Measurements from ENCODE around the gene KRT5. TPM values are rescaled to one million over a fixed set of nuclear protein-coding genes. Genes with fewer than 3 reads are reported as not detected.
"Not testable (repeated sequence)": the region's sequence is repeated elsewhere in the genome, so short reads cannot be mapped to it uniquely, and the experiment has no call there.

The KRT5 gene
- total RNA-seq, 6 experiments from 2014 or later = not detected

DNA sequence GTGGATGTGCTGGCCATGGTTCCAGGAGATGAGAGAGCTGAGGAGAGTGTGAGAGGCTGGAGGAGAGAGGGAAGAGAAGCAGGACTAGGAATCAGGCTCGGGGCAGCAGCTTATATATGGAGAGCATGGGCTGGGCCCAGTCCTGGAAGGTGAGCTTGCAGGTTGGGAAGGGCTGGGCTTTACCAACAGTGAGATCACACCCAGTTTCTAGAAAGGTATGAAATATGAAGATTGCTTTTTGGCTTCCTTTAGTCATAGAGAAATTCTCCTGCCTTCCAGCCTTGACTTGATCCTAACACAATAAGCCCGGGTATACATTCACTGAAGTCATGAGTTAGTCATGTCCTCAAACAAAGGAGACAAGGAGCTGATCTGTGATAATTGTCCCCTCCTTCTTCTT lies 27.0 kb downstream of the KRT5 start, which contains the start of gene KRT6A:
Gene KRT6A, minus strand, starts transcription at position 86 of the 400 bp plus-strand sequence. Its CDS starts 69 bp downstream, at position 17.
- H3K36me3 Mint-ChIP-seq (ENCODE audit: low read depth) = no peaks in the 10 kb centered on the region
- peaks cover 27% of the 10 kb centered on the region for H3K4me1 Mint-ChIP-seq (ENCODE audit: low read depth)
- H3K4me3 Mint-ChIP-seq = no peak within 1 kb of the TSS
- no peak within 1 kb of the TSS for H3K27ac Mint-ChIP-seq
- TF ChIP-seq, protein P1, sequence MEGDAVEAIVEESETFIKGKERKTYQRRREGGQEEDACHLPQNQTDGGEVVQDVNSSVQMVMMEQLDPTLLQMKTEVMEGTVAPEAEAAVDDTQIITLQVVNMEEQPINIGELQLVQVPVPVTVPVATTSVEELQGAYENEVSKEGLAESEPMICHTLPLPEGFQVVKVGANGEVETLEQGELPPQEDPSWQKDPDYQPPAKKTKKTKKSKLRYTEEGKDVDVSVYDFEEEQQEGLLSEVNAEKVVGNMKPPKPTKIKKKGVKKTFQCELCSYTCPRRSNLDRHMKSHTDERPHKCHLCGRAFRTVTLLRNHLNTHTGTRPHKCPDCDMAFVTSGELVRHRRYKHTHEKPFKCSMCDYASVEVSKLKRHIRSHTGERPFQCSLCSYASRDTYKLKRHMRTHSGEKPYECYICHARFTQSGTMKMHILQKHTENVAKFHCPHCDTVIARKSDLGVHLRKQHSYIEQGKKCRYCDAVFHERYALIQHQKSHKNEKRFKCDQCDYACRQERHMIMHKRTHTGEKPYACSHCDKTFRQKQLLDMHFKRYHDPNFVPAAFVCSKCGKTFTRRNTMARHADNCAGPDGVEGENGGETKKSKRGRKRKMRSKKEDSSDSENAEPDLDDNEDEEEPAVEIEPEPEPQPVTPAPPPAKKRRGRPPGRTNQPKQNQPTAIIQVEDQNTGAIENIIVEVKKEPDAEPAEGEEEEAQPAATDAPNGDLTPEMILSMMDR (IDR thresholded peaks at IDR 0.05) = no peak
- peaks cover 52% of the 10 kb centered on the region for H3K27me3 Mint-ChIP-seq (ENCODE audit: insufficient read depth)
- no peak for DNase-seq
- no peaks in the 10 kb centered on the region for H3K9me3 Mint-ChIP-seq

- not testable (repeated sequence) for H3K4me3 Mint-ChIP-seq; DNase-seq; H3K27ac Mint-ChIP-seq; H3K36me3 Mint-ChIP-seq (ENCODE audit: low read depth); H3K9me3 Mint-ChIP-seq
- H3K4me1 Mint-ChIP-seq (ENCODE audit: low read depth) = peaks cover 27% of the 10 kb centered on the region
- peaks cover 57% of the 10 kb centered on the region for H3K27me3 Mint-ChIP-seq (ENCODE audit: insufficient read depth)
These were observed 27.8 kb downstream of the KRT5 start for GRCh38 chr12:52492405-52492804.

DNA sequence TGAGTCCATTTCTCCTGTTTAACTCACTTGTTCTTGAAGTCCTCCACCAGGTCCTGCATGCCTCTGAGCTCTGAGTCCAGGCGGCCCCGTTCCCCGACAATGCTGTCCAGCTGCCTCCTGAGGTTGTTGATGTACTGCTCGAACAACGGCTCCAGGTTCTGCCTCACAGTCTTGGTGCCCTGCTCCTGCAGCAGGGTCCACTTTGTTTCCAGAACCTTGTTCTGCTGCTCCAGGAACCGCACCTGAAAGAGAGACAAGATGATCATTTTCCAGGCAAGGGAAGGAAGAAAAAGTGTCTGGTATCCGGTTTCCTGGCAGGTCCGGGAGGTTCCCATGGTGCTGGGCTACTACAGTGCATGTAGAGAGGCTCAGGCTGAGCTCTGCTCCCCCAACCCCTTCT lies 28.7 kb downstream of the KRT5 start:
- Mint-ChIP-seq H3K4me1 (ENCODE audit: low read depth) (peaks cover 24% of the 10 kb centered on the region), H3K27me3 (ENCODE audit: insufficient read depth) (peaks cover 59% of the 10 kb centered on the region)
- not testable (repeated sequence) for H3K27ac Mint-ChIP-seq; H3K4me3 Mint-ChIP-seq; H3K36me3 Mint-ChIP-seq (ENCODE audit: low read depth); DNase-seq; H3K9me3 Mint-ChIP-seq

GRCh38 chr12:52488736-52489135 lies 31.5 kb downstream of the KRT5 start:
- peaks cover 10% of the 10 kb centered on the region; the same call in 1 of the 2 replicates for H3K9me3 Mint-ChIP-seq
- no peaks in the 10 kb centered on the region for H3K4me1 Mint-ChIP-seq (ENCODE audit: low read depth)
- no peak overlapping the region for H3K4me3 Mint-ChIP-seq
- no peak overlapping the region for H3K27ac Mint-ChIP-seq
- no peak for DNase-seq
- no peaks in the 10 kb centered on the region for H3K36me3 Mint-ChIP-seq (ENCODE audit: low read depth)
- H3K27me3 Mint-ChIP-seq (ENCODE audit: insufficient read depth) = peaks cover 71% of the 10 kb centered on the region
- TF ChIP-seq, protein P1 (IDR thresholded peaks at IDR 0.05) = no peak

GRCh38 chr12:52487744-52488443 lies 32.3 kb downstream of the KRT5 start:
- H3K9me3 Mint-ChIP-seq; H3K4me1 Mint-ChIP-seq (ENCODE audit: low read depth); H3K36me3 Mint-ChIP-seq (ENCODE audit: low read depth); DNase-seq; H3K4me3 Mint-ChIP-seq; H3K27ac Mint-ChIP-seq: not testable (repeated sequence)
- peaks cover 63% of the 10 kb centered on the region for H3K27me3 Mint-ChIP-seq (ENCODE audit: insufficient read depth)

DNA sequence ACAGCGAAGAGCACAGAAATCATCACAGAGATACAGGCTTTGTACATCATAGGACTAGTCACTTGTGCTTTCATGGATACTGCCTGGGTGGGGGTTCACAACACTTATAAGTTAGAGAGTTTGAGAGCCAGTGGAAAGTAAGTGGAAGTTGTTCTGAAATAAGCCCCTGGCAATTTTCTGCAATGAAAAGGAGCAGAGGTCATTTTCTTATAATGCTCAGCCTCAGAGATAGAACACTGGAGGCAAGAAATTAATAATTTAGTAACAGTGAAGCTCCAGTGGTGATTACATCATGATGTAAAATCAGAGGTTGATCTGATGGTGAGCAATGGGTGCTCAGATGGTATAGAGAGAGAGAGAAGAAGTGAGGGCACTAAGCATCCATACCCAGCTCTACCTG lies 33.0 kb downstream of the KRT5 start:
- H3K4me3 Mint-ChIP-seq = no peak overlapping the region
- TF ChIP-seq, protein P1 (IDR thresholded peaks at IDR 0.05) = no peak
- H3K27me3 Mint-ChIP-seq (ENCODE audit: insufficient read depth) = peaks cover 61% of the 10 kb centered on the region
- H3K36me3 Mint-ChIP-seq (ENCODE audit: low read depth) = no peaks in the 10 kb centered on the region
- no peak for DNase-seq
- no peaks in the 10 kb centered on the region for H3K4me1 Mint-ChIP-seq (ENCODE audit: low read depth)
- H3K27ac Mint-ChIP-seq = no peak overlapping the region
- H3K9me3 Mint-ChIP-seq = peaks cover 10% of the 10 kb centered on the region; the same call in 1 of the 2 replicates
